Liver (tissue), 5 donors: ENCODE data around the gene PLA2G4F. TPM values are rescaled to one million over a fixed set of nuclear protein-coding genes. Genes with fewer than 3 reads are reported as not detected.

ENCODE experiments used
- polyA plus RNA-seq, 2 donors: library from polyadenylated mRNA; stranded (reverse) in 1 of 2; unstranded in 1 of 2; fragments of 200-250 nt in 1 of 2; fragments of >200 nt in 1 of 2; fragmentation: Nextera tagmentation in 1 of 2; extraction: Ambion mirVana in 1 of 2; gene quantifications; one replicate each; pipeline versions ENCODE4 v1.2.1 to v1.2.3, GENCODE V29; 2013 to 2015
- small RNA-seq: library from RNA; depleted of rRNA; stranded (forward); fragments of <200 nt; gene quantifications from one replicate; pipeline ENCODE3, GENCODE V24; 2014
- total RNA-seq, 2 donors: library from RNA; depleted of rRNA; stranded (reverse); fragments of >200 nt; gene quantifications; one replicate each; pipeline ENCODE4 v1.2.3, GENCODE V29; 2014
- donor health status: healthy.
- donor health status: healthy.
- donor health status: healthy.

PLA2G4F gene
- total and polyA plus RNA-seq, 4 donors: not detected

Small RNA genes within 50 kb of the gene (small RNA-seq; reads per million reads assigned to genes)
- gene MIR627: 0.84 reads per million, percentile 74 among the genes with 10 or more reads in this experiment

Other genes with a start within 250 kb of the PLA2G4F start
- 1 to 10 TPM; 5.1 to 10.0 TPM for gene EHD4, start 184.1 kb downstream of the PLA2G4F start, total RNA-seq
- gene EHD4, start 184.1 kb downstream of the PLA2G4F start, polyA plus RNA-seq: 1 to 10 TPM; 3.3 to 7.3 TPM
- gene PLA2G4E, start 135.6 kb downstream of the PLA2G4F start, total RNA-seq: not detected
- not detected for gene PLA2G4E, start 135.6 kb downstream of the PLA2G4F start, polyA plus RNA-seq
- gene PLA2G4D, start 62.1 kb downstream of the PLA2G4F start, total RNA-seq: not detected
- gene PLA2G4D, start 62.1 kb downstream of the PLA2G4F start, polyA plus RNA-seq: not detected
- gene VPS39, start 51.7 kb upstream of the PLA2G4F start, total RNA-seq: 10 to 100 TPM; 22.0 to 41.2 TPM
- 10 to 100 TPM; 11.1 to 11.6 TPM for gene VPS39, start 51.7 kb upstream of the PLA2G4F start, polyA plus RNA-seq
- 10 to 100 TPM in 1 of 2 donors, 1 to 10 TPM in 1; 7.0 to 28.9 TPM for gene GANC, start 116.6 kb upstream of the PLA2G4F start, total RNA-seq
- 10 to 100 TPM in 1 of 2 donors, 1 to 10 TPM in 1; 4.8 to 14.9 TPM for gene GANC, start 116.6 kb upstream of the PLA2G4F start, polyA plus RNA-seq
- 10 to 100 TPM; 26.2 to 27.3 TPM for gene TMEM87A, start 116.8 kb upstream of the PLA2G4F start, total RNA-seq
- 10 to 100 TPM in 1 of 2 donors, 1 to 10 TPM in 1; 9.2 to 17.5 TPM for gene TMEM87A, start 116.8 kb upstream of the PLA2G4F start, polyA plus RNA-seq
- 1 to 10 TPM; 2.0 to 6.1 TPM for gene CAPN3, start 202.9 kb upstream of the PLA2G4F start, total RNA-seq
- gene CAPN3, start 202.9 kb upstream of the PLA2G4F start, polyA plus RNA-seq: 1 to 10 TPM; 2.2 to 6.1 TPM